BJ (cell line): Measurements from ENCODE around the gene MRPL52. TPM values are rescaled to one million over a fixed set of nuclear protein-coding genes. Genes with fewer than 3 reads are reported as not detected.
A peak's percentile ranks its signal among the peaks of the same experiment; 100 is the strongest.
"Not testable (repeated sequence)": the region's sequence is repeated elsewhere in the genome, so short reads cannot be mapped to it uniquely, and the experiment has no call there.

Experiments used
- CTCF ChIA-PET: fragments of 350-600 bp; formaldehyde crosslinking; extraction: SDS; loops from one replicate; lab custom pipeline; 2021; ENCODE audit warnings: antibody characterized with exemption, inconsistent platforms; lab: Yijun Ruan, JAX
- POLR2A ChIA-PET: fragments of 300-600 bp; sonication (Branson Sonifier 250); formaldehyde crosslinking; extraction: SDS; loops from one replicate; lab custom pipeline; 2021; ENCODE audit warnings: antibody characterized with exemption; lab: Charles Lee
- DNase-seq: peaks from one replicate; pipeline ENCODE4 v3.0.0-alpha.2; 2011; ENCODE audit warnings: low read depth
- H3K27me3 ChIP-seq: 2 replicates; pipeline ENCODE4 v1.6.0; 2011; ENCODE audit warnings: low read length; ENCODE audit not compliant: control insufficient read depth, insufficient read depth
- H3K36me3 ChIP-seq: 2 replicates; pipeline ENCODE4 v1.5.1; 2011; ENCODE audit warnings: low read length; ENCODE audit not compliant: control insufficient read depth, insufficient read depth
- H3K4me3 ChIP-seq: 2 replicates; pipeline ENCODE4 v1.5.1; 2011; ENCODE audit warnings: low read depth, mild to moderate bottlenecking, control low read depth, low read length
- polyA plus RNA-seq: library from polyadenylated mRNA; depleted of rRNA; stranded (reverse); fragments of >200 nt; gene quantifications from 2 replicates; pipeline ENCODE4 v1.2.3, GENCODE V29; 2011
- TF ChIP-seq, protein P1 (sequence below): IDR thresholded peaks from 2 replicates; pipeline ENCODE4 v1.5.1; 2011; ENCODE audit warnings: low read depth, mild to moderate bottlenecking, control low read depth, inconsistent platforms, low read length, moderate library complexity; ENCODE audit not compliant: insufficient read depth

The MRPL52 gene
- polyA plus RNA-seq, 1 experiment = 66.7 TPM

- H3K4me3 ChIP-seq = peak overlapping the region; percentile 28
- no peaks in the 10 kb centered on the region for H3K36me3 ChIP-seq
- CTCF ChIA-PET = interaction anchor here (0.5 to 7.8 kb wide), 29 partner anchors 14 to 432 kb away, joined by 3 to 234 read pairs (median 4); partner anchors contain the start of genes AJUBA, LRP10, MMP14 and OXA1L
- peak; percentile 54 for DNase-seq
- no peaks in the 10 kb centered on the region for H3K27me3 ChIP-seq
- POLR2A ChIA-PET = interaction anchor here (0.7 to 1.7 kb wide), 4 partner anchors 28 to 265 kb away, joined by 3 to 14 read pairs (median 10); no protein-coding TSS in a partner anchor
- TF ChIP-seq, protein P1, sequence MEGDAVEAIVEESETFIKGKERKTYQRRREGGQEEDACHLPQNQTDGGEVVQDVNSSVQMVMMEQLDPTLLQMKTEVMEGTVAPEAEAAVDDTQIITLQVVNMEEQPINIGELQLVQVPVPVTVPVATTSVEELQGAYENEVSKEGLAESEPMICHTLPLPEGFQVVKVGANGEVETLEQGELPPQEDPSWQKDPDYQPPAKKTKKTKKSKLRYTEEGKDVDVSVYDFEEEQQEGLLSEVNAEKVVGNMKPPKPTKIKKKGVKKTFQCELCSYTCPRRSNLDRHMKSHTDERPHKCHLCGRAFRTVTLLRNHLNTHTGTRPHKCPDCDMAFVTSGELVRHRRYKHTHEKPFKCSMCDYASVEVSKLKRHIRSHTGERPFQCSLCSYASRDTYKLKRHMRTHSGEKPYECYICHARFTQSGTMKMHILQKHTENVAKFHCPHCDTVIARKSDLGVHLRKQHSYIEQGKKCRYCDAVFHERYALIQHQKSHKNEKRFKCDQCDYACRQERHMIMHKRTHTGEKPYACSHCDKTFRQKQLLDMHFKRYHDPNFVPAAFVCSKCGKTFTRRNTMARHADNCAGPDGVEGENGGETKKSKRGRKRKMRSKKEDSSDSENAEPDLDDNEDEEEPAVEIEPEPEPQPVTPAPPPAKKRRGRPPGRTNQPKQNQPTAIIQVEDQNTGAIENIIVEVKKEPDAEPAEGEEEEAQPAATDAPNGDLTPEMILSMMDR = peak; percentile 90
These were observed 7.1 kb upstream of the MRPL52 start for GRCh38 chr14:22822571-22823098.

DNA sequence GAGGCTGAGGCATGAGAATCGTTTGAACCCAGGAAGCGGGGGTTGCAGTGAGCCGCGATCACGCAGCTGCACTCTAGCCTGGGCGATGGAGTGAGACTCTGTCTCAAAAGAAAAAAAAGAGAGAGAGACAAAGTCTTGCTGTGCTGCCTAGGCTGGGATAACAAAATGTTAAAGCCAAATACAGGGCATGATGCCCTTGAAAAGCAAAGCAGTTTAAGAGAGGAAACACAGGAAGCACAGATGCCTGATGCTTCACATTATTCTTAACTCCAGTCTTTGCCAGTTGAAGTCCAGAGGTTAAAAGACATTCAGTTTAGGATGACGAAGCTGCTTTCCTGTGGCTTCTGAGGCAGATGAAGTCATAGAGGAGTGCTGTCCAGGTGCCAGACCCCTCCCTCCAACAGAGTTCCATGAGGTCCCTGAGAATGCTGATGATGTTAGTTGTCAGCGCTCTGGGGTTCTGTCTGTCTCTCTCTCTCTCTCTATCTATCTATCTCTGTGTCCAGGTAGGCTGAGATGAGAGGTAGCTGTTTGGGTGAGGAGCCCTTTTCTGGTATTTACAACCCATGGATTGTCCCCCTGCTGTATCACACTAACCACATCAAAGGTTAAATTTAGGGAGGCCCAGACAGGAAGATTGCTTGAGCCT, 4.9 kb upstream of the MRPL52 start:
- no peaks in the 10 kb centered on the region for H3K36me3 ChIP-seq
- H3K4me3 ChIP-seq = no peak overlapping the region
- peak; percentile 85 for DNase-seq
- CTCF ChIA-PET = interaction anchor here (1.4 to 7.8 kb wide), 6 partner anchors 12 to 268 kb away, joined by 4 to 234 read pairs (median 12); partner anchors contain the start of gene MMP14
- H3K27me3 ChIP-seq = no peaks in the 10 kb centered on the region
- TF ChIP-seq, protein P1 = no peak
- POLR2A ChIA-PET = interaction anchor here (0.6 to 0.7 kb wide), 4 partner anchors 13 to 252 kb away, joined by 3 to 19 read pairs (median 6); no protein-coding TSS in a partner anchor

GRCh38 chr14:22829076-22829660, 519 bp upstream of the MRPL52 start:
- CTCF ChIA-PET = interaction anchor here (0.6 to 4.2 kb wide), 3 partner anchors 24 to 265 kb away, joined by 3 to 33 read pairs (median 4); no protein-coding TSS in a partner anchor
- not testable (repeated sequence) for DNase-seq

GRCh38 chr14:22830443-22831010, 840 bp downstream of the MRPL52 start:
- Histone ChIP-seq H3K4me3 (peak overlapping the region; percentile 72), H3K36me3 (no peaks in the 10 kb centered on the region; the same call in 1 of the 2 replicates), H3K27me3 (no peaks in the 10 kb centered on the region)
- ChIA-PET POLR2A (interaction anchor here (0.8 kb wide), 1 partner anchor 21 kb away, joined by 3 read pairs; no protein-coding TSS in a partner anchor), CTCF (interaction anchor here (1.0 to 4.2 kb wide), 3 partner anchors 18 to 64 kb away, joined by 3 to 33 read pairs (median 6); partner anchors contain the start of gene OXA1L)
- no peak for DNase-seq
- TF ChIP-seq, protein P1 = no peak

More at GRCh38 chr14:22829076-22829660, 519 bp upstream of the MRPL52 start:
- peak overlapping the region; percentile 72; the same call in 1 of the 2 replicates for H3K4me3 ChIP-seq
- H3K27me3 ChIP-seq, H3K36me3 ChIP-seq, POLR2A ChIA-PET: not testable (repeated sequence)

GRCh38 chr14:22835505-22835904, 5.8 kb downstream of the MRPL52 start:
- POLR2A ChIA-PET = no interaction called here

More at GRCh38 chr14:22835505-22835904, 5.8 kb downstream of the MRPL52 start:
- H3K27me3 ChIP-seq = no peaks in the 10 kb centered on the region
- H3K36me3 ChIP-seq = peaks cover 3% of the 10 kb centered on the region
- no peak for DNase-seq
- CTCF ChIA-PET = interaction anchor here (0.7 to 9.9 kb wide), 11 partner anchors 14 to 279 kb away, joined by 3 to 246 read pairs (median 3); partner anchors contain the start of gene AJUBA
- TF ChIP-seq, protein P1 = no peak
- H3K4me3 ChIP-seq = no peak overlapping the region
